Measurements from ENCODE around the gene MKRN3. TPM values are rescaled to one million over a fixed set of nuclear protein-coding genes. Genes with fewer than 3 reads are reported as not detected.

MKRN3 gene
- total RNA-seq, 1 experiment from 2014 or later: 7.9 TPM

- ChIA-PET CTCF (no interaction called here), POLR2A (no interaction called here)
- in situ Hi-C loops (cut with HindIII; ENCODE audit: low pct_unique_long_range_greater_than_20kb, low sequenced_read_pairs): no loop called here
- DNase-seq (ENCODE audit: low read depth, low spot score) (no peak), ATAC-seq (no peak)
- Histone ChIP-seq H3K27me3 (ENCODE audit: control insufficient read depth, insufficient read depth, low read length) (no peaks in the 10 kb centered on the region), H3K9me3 (ENCODE audit: control insufficient read depth, insufficient read depth, low read depth, low read length) (no peaks in the 10 kb centered on the region), H3K36me3 (ENCODE audit: control insufficient read depth, insufficient read depth, low read length) (no peaks in the 10 kb centered on the region), H3K27ac (ENCODE audit: low read length) (no peak overlapping the region), H3K4me3 (ENCODE audit: low read depth in 2 of 2, low read length in 2 of 2) (no peak overlapping the region), H3K4me1 (ENCODE audit: control insufficient read depth, insufficient read depth, low read length) (no peaks in the 10 kb centered on the region)
- TF ChIP-seq, protein P1, sequence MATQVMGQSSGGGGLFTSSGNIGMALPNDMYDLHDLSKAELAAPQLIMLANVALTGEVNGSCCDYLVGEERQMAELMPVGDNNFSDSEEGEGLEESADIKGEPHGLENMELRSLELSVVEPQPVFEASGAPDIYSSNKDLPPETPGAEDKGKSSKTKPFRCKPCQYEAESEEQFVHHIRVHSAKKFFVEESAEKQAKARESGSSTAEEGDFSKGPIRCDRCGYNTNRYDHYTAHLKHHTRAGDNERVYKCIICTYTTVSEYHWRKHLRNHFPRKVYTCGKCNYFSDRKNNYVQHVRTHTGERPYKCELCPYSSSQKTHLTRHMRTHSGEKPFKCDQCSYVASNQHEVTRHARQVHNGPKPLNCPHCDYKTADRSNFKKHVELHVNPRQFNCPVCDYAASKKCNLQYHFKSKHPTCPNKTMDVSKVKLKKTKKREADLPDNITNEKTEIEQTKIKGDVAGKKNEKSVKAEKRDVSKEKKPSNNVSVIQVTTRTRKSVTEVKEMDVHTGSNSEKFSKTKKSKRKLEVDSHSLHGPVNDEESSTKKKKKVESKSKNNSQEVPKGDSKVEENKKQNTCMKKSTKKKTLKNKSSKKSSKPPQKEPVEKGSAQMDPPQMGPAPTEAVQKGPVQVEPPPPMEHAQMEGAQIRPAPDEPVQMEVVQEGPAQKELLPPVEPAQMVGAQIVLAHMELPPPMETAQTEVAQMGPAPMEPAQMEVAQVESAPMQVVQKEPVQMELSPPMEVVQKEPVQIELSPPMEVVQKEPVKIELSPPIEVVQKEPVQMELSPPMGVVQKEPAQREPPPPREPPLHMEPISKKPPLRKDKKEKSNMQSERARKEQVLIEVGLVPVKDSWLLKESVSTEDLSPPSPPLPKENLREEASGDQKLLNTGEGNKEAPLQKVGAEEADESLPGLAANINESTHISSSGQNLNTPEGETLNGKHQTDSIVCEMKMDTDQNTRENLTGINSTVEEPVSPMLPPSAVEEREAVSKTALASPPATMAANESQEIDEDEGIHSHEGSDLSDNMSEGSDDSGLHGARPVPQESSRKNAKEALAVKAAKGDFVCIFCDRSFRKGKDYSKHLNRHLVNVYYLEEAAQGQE (IDR thresholded peaks at IDR 0.05; ENCODE audit: insufficient read depth in 1 of 2, low read depth in 2 of 2, low read length in 1 of 2): no peak
- no peak for TF ChIP-seq SIN3A (IDR thresholded peaks at IDR 0.05; ENCODE audit: borderline replicate concordance, insufficient read depth, low read depth, low read length)
- TF ChIP-seq CTCF (IDR thresholded peaks at IDR 0.05): no peak
- TF ChIP-seq POLR2AphosphoS5 (IDR thresholded peaks at IDR 0.05; ENCODE audit: low read depth, low read length): no peak
- TF ChIP-seq TCF7L2 (IDR thresholded peaks at IDR 0.05; ENCODE audit: low read depth, low read length): no peak
- intact Hi-C loops (cut with micrococcal nuclease; ENCODE audit: unreplicated experiment): no loop called here
- BruUV-seq (replicated peaks): no TSS peak
Observed at GRCh38 chr15:23588268-23588667, 22.8 kb downstream of the MKRN3 start.

GRCh38 chr15:23589012-23589411, 23.5 kb downstream of the MKRN3 start:
- ChIA-PET POLR2A (no interaction called here), CTCF (no interaction called here)
- in situ Hi-C loops (cut with HindIII; ENCODE audit: low pct_unique_long_range_greater_than_20kb, low sequenced_read_pairs): no loop called here
- no peak overlapping the region for H3K27ac ChIP-seq (ENCODE audit: low read length)
- TF ChIP-seq POLR2AphosphoS5 (IDR thresholded peaks at IDR 0.05; ENCODE audit: low read depth, low read length) (no peak), SIN3A (IDR thresholded peaks at IDR 0.05; ENCODE audit: borderline replicate concordance, insufficient read depth, low read depth, low read length) (no peak), CTCF (IDR thresholded peaks at IDR 0.05) (no peak), TCF7L2 (IDR thresholded peaks at IDR 0.05; ENCODE audit: low read depth, low read length) (no peak)
- TF ChIP-seq, protein P1 (IDR thresholded peaks at IDR 0.05; ENCODE audit: insufficient read depth in 1 of 2, low read depth in 2 of 2, low read length in 1 of 2): no peak
- H3K27me3 ChIP-seq (ENCODE audit: control insufficient read depth, insufficient read depth, low read length): no peaks in the 10 kb centered on the region
- no peaks in the 10 kb centered on the region for H3K36me3 ChIP-seq (ENCODE audit: control insufficient read depth, insufficient read depth, low read length)
- H3K4me3 ChIP-seq (ENCODE audit: low read depth in 2 of 2, low read length in 2 of 2): no peak overlapping the region
- H3K4me1 ChIP-seq (ENCODE audit: control insufficient read depth, insufficient read depth, low read length): no peaks in the 10 kb centered on the region
- no peak for DNase-seq (ENCODE audit: low read depth, low spot score)
- H3K9me3 ChIP-seq (ENCODE audit: control insufficient read depth, insufficient read depth, low read depth, low read length): no peaks in the 10 kb centered on the region
- ATAC-seq: no peak
- intact Hi-C loops (cut with micrococcal nuclease; ENCODE audit: unreplicated experiment): no loop called here
- BruUV-seq (replicated peaks): no TSS peak

Data from Panc1 (cell line).